Medulla oblongata (tissue), 1 donor: ENCODE results near the gene LAIR1.
"Not testable (repeated sequence)": the region's sequence is repeated elsewhere in the genome, so short reads cannot be mapped to it uniquely, and the experiment has no call there.

ENCODE experiments used
- DNase-seq: peaks from one replicate; pipeline ENCODE4 v3.0.0-alpha.2; 2015; ENCODE audit errors: extremely low spot score

The LAIR1 gene

DNA sequence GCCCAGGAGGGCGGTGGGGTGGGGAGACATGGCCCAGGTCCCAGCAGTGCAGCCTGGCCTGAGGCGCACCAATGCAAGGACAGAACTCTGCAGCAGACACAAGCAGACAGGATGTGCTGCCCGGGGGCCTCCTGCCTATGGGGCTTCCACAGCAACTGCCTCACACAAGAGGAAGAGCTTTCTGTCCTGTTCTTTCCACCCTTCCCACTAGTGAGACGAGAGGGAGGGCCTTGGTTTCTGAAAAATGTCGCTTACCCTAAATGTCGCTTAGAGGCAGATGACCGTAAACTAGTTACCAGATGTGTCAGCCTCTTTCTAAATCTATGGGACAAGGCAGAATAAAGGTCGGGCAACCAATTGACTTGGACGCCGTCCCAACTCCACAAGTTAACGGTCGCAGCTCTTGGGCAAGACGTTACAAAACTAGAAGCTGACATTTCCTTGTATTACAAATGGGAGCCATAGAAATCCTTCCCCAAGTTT, at the start of gene LAIR1:
Gene LAIR1 (minus strand): TSS at position 157 of the 483 bp plus-strand sequence. CDS start 127 bp downstream, at position 30.
- DNase-seq = peak; percentile 50

GRCh38 chr19:54414156-54414555, 49.4 kb upstream of the LAIR1 start:
- no peak for DNase-seq

DNA sequence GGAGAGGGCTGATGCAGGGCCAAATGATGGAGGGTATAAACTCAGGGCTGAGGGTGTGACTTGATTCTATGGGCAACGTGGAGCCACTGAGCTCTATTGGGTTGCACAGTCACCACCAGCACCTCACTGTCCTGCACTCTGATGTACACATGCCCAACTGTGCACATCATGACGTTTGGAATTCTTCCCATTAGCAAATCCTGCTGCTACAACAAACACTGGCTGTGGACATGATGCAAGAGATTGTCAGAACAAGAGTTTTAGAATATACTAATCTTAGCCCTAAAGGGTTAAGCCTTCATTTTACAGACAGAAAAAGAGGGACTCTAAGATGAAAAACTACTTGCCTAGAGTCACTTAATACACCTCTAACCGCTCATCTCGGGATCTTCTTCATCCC, 48.1 kb upstream of the LAIR1 start:
- DNase-seq = no peak

DNA sequence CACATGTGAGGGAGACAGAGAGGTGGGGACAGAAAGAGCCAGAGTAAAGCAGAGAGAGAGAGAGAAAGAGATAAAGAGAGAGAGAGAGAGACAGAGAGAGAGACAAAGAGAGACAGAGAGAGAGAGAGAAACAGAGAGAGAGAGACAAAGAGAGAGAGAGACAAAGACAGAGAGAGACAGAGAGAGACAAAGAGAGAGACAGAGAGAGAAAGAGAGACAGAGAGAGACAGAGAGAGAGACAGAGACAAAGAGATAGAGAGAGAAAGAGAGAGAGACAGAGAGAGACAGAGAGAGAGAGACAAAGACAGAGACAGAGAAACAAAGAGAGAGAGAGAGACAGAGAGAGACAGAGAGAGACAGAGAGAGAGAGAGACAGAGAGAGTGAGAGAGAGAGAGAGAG, 46.3 kb upstream of the LAIR1 start:
- DNase-seq = no peak

- no peak for DNase-seq
These were observed 43.8 kb upstream of the LAIR1 start for GRCh38 chr19:54408456-54409026.

DNA sequence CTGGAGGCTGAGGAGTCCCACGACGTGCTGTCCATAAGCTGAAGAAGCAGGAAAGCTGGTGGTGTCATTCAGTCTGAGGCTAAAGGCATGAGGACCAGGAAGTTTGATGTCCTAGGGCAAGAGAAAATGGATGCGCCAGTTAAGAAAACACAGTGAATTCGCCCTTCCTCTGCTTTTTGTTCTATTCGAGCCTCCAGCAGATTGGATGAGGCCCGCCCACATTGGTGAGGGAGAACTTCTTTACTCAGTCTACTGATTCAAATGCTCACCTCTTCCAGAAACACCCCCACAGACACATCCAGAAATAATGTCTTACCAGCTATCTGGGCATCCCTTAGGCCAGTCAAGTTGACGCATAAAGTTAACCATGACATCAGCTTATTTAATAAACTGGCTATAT, 43.0 kb upstream of the LAIR1 start:
- DNase-seq = no peak

GRCh38 chr19:54405628-54406027, 40.9 kb upstream of the LAIR1 start:
- no peak for DNase-seq

- DNase-seq = no peak
These were observed 38.3 kb upstream of the LAIR1 start for GRCh38 chr19:54403054-54403453.

- no peak for DNase-seq
These were observed 36.2 kb upstream of the LAIR1 start for GRCh38 chr19:54400913-54401312.

- no peak for DNase-seq
These were observed 34.5 kb upstream of the LAIR1 start for GRCh38 chr19:54399189-54399588.

DNA sequence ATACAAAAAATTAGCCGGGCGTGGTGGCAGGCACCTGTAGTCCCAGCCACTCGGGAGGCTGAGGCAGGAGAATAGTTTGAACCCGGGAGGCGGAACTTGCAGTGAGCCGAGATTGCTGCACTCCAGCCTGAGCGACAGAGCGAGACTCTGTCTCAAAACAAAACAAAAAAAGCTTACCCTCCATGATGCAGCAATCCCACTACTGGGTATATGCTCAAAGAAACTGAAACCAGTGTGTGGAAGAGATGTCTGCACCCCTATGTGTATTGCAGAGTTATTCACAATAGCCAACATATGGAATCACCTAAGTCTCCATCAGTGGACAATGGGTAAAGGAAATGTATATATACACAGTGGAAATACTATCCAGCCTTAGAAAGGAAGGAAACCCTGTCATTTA, 31.0 kb upstream of the LAIR1 start:
- no peak for DNase-seq

DNA sequence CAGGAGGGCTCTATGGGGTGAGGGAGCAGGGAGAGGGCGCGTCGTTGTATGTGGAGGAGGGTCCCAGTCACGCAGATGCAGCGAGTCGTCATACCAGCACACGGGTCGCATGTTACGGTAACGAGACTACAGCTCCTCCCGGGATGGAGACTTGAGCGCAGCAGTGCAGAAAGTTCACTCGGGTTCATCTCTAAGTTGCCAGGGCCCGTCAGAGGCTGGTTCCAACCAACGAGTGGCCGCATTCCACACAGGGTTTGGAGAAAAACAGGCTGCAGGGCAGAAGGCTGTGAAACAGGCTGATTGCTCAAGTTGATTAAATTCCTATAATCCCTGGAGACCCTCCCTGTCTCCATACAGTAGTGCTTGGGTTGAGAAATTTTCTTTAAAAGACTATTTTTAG, 28.6 kb upstream of the LAIR1 start:
- no peak for DNase-seq

- no peak for DNase-seq
These were observed 27.4 kb upstream of the LAIR1 start for GRCh38 chr19:54392105-54392504.

DNA sequence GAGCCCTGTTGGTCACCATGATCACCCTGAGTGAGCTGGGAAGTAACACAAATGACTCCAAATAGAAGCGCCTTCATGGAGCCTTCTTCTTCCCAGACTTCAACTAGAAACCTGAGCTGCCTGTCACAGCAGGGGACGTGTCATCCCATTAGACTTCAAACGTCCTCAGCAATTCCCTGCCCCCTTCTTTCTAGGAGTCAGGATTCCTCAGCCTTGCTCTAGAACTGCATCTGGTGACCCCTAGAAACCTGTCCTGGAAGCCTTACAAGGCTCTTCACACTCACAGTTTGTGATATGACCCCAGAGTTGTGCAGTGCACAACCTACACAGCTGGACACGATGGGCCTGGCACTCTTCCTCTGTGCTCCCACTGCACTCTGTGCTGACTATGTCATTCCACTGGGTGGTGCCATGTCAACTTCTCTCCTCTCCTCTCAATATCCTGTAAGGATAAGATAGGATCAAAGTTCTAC, 26.9 kb upstream of the LAIR1 start:
- no peak for DNase-seq

DNA sequence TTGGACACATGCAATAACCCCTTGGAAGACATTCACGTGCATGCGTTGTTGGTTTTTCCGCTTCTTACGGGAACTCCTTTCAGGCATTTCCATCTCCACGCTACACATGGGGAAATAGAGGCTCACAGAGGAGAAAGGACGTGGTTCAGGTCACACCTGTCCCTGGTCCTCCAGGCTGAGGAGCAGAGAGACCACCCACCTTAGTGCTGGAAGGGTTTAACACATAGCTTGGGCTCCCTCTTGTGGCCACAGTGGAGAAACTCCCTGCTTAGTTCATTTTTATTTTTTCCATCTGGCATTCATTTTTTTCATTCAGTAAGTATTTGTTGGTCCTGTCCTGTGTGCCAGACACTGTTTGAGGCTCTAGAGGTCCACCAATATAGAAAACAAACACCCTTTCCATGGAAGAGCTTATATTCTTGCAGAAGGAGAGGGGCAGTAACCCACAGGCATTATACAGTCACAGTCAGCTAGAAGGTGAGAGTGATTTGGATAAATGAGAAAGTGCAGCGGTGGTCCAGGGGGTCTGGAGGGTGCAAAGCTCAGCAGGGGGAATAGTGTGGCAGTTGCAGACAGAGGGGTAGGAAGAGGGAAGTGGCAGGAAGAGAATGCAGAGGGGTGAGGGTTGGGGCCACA, 26.3 kb upstream of the LAIR1 start:
- DNase-seq = peak; percentile 82

GRCh38 chr19:54389553-54389952, 24.8 kb upstream of the LAIR1 start:
- peak; percentile 19 for DNase-seq

DNA sequence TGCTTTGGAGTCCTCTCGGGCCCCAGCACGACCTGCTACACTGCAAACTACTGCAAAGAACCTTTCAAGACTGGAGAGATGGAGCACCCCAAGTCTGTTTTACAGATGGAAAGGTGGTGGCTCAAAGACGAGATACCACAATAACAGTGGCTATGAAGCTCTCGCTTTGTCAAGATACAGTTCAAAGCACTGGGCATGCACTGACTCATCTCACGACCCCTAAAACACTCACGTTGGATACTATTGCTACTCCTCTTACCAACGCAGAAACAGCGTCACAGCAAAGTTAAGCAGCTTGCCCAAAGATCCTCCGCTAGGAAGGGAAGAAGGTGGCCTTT, 24.0 kb upstream of the LAIR1 start:
- DNase-seq = no peak

DNA sequence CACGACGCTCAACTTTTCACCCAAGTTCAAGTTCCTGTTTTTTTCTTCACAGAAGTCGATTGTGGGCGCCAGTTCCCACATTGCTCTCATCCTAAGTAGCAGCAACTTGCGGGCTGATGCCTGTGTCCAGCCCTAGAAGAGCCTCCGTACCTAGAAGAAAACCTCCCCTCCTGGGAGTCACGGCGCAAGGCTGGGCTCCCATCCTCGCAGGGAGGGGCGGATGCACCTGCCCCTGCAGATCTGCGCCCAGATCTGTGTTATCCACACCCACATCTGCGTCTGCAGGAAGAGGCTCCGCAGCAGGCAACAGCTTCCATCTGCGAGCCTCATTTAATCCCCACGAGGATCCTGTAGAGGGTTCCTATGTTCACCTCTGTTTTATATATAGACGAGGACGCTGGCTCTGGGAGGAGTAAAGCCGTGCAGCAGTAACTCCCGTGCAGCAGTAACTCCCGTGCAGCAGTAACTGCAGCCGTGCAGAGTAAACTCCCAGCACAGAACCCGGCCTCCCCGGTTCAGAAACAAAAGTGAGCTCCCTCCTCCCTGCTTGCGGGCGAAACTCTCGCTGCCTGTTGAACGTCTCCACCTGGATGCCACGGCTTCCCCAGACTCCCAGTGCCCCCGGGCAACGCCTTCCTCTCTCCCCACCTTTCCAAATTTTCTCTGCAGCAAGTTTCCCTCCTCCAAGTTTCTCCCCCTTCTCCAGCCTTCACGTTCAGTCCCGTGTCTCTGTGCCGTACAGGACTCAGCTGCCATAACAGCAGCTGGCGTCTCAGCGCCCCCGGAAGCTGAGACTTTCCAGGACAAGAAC, 23.5 kb upstream of the LAIR1 start:
- peak; percentile 46 for DNase-seq

DNA sequence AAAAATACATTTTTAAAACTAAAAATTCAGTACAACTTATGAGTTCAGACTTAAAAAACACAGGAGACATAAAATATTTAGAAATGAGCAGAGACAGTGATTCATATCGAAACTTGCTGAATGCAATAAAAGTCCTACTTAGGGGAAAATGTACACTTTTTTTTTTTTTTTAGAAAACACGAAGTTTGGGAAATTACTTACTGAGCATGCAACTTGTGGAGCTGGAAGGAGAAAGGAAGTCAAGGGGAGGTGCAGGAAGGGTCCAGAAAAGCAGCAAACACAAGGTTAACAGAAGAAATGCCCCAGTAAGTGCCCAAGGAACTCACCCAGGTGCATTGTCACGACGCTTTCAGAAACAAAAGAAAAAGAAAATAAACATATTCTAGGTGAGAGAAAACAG, 18.6 kb upstream of the LAIR1 start:
- DNase-seq = no peak

DNA sequence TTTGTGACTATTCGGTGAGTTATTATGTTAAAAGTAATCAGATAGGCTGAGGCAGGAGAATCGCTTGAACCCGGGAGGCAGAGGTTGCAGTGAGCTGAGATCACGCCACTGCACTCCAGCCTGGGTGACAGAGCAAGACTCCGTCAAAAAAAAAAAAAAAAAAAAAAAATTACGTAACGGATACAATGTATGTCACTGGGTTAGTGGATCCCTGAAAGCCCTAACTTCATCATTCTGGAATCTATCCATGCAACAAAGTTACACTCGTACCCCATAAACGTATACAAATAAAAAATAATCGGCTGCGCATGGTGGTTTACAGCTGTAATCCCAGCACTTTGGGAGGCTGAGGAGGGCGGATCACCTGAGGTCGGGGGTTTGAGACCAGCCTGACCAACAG, 17.3 kb upstream of the LAIR1 start:
- DNase-seq = not testable (repeated sequence)

GRCh38 chr19:54380897-54381296, 16.2 kb upstream of the LAIR1 start:
- DNase-seq = no peak

DNA sequence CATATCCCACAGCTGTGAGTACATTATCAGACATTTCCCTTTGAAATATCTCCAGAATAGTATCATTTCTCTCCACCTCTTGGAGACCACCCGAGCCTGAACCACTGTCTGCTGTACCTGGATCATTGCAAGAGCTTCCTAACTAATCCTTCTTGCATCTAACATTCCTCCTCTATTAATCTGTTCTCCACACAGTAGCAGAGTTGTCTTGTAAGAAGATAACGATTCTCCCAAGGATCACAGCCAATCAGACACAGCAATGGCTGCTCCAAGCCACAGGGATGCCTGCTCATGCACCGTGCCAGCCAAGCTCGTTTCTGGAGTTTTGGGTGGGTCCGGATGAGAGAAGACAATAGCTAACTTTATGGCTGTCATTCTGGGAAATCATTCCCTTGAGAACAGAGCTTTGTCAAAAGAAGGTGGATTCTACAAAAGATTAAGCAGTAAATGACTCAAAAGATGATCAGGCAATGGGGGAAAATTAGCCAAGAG, 14.5 kb upstream of the LAIR1 start:
- no peak for DNase-seq
